GM19463 (cell line): ENCODE data around the gene UBQLN4.

Source experiments
- ATAC-seq: cut with Tn5 transposase; IDR thresholded peaks from one replicate; pipeline ENCODE4 v1.9.1; 2021; ENCODE audit warnings: mild to moderate bottlenecking, moderate library complexity; ENCODE audit not compliant: unreplicated experiment

UBQLN4 gene

DNA sequence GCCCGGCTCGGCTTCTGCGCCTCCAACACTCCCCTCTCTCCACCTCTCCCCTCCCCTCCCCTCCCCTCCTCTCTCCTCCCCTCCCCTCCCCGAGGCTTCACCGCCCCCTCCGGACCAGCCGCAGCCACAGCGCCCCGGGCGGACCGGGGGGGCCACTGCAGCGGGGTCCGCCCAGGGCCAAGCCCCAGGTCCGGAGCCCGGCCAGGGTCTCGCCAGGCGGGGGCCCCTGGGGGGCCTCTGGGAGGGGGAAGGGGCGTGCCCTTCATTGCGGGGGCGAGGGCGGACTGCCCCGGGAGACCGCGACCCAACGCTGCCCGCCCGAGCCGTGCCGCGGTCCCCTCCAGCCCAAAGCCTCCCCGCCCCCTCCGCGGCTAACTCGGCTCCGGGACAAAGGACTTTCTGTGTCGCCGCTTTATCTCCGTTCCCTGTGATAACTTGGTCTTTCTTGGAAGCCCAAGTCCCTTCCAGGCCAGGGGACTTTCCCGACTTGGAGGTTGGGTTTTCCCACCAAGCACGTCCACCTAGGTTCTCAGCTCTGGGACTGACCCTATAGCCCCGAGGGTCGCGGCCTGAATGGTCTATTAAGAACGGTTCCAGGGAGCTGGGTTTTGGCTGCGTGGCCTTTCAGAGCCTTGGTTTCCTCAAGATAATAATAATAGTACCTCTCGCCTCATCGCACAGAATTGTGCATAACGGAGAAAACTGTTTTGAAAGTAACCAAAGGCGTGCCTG is at the start of gene UBQLN4:
TSS of gene UBQLN4 (minus strand) at position 31 of the 732 bp plus-strand sequence. CDS start 97 bp downstream, outside the sequence.
- peak; percentile 46 for ATAC-seq

DNA sequence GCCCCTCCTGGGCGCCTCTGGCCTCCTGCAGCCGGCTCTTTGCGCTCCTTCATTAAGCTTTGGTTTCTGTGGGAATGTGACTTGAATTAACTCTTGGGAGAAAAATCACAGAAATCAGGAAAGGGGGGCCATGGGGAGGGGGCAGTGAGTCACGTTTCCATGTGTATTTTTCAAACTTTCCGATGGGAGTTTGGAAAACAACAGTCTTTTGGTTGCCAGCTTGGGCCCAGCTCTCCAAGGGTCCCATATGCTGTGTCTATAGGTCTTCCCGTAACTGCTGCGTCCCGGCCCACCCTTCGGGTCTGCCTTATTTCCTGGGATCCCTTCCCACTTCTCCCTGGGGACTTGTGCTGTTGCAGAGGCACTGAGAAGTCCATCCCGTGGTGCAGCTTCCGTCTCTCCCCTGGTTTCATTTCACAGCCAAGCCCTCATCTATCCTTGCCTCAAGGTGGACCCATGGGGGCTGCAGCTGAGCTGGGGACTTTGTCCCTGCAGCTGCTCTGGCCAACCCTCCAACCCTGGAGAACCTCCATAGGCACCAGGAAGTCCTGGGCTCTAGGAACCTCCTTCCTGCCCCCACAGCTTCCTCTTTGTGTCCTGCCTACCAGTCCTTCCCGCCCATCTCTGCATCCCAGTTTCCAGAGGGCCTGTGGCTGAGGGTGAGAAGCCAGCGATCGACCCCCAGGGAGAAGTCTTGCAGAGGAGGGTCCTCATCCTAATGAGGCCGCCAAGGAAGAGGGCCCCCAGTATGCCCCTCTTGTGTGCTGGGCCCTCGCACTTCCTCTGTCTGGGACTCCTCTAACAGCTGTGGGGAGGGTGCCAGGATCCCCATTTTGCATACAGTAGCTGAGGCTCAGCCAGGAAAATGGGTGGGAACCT is 49.3 kb upstream of the UBQLN4 start:
- no peak for ATAC-seq

DNA sequence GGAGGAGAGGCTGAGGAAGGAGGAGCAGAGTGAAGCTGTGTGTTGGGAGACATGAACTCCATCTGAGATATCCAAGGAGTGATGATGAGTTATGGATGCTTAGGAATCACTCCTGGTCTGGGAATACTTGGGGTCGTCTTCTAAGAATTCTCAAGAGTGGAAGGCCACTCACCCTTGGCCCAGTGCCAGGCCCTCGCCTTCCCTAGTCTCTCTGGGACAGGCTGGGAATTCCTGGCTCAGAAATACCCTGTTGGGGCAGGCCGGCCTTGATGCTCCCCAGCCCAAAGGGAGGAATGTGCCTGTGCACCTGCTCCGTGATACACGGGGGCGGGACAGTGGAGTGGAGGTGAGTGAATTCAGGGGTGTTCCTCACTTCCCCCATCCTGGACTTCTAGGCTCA is 48.3 kb upstream of the UBQLN4 start:
- ATAC-seq: no peak

DNA sequence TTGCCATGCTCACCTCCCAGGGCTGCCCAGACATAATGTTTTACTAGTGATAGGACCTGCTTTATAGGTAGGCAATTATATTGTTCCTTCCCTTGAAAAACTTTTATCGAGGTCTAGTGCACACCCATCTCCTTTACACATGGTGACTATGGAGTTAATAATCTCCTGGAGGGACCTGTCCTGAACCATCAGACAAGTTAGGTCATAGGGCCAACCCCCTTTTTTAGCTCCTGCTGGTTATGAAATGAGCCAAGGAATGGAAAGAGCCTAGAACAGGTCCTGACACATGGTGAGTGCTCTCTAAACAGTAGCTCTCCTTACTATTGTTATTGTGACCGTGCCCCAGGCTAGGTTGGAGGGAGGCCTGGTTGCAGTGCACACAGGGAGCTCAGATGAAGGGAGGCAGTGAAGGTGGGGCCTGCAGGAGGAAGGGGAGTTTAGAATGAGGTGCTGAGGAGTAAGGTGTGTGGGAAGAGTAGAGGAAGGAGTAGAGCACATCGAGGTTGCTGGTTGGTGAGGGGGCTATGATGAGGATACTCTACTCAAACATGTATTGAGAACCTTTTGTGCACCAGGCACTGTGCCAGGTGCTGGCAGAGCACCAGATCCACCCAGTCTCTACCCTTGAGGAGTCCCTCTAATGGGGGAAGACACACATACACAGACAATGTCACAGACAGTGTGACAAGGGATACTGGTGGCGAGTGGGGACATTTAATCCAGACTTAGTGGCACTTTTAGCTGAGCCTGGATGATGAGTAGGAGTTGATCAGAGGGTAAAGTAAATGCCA is 46.8 kb upstream of the UBQLN4 start:
- no peak for ATAC-seq

DNA sequence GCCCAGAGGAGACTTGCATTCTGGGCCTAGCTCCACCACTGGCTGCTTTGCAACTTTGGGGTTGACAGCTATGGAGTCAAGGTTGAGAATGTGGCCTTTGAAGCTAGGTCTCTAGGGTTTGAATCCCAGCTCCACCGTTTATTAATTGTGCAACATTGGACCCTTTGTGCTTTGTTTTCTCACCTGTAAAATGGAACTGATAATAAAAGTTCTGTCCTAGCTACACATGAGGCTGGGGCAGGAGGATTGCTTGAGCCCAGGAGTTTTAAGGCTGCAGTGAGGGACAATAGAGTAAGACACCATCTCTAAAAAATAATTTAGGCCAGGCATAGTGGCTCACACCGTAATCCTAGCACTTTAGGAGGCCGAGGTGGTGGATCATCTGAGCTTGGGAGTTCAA is 45.7 kb upstream of the UBQLN4 start:
- no peak for ATAC-seq

DNA sequence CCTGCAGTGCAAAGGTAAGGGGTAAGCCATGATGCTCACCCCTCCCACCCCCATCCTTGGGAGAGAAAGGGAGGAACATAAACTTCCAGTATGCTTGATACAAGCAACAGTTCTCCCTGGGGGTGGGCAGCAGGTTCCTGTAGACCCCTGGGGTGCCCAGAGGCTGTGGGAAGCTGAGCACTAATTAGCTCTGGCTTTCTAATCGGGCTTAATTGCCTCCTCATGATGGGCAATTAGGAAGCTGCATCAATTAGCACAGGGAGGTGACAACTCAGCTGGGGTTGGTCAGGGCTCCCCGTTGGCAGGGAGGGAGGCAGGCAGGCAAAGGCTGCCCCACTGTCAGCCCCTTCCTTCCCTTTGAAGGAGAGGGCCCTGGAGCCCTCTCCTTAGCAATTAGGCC is 45.2 kb upstream of the UBQLN4 start:
- ATAC-seq: no peak

DNA sequence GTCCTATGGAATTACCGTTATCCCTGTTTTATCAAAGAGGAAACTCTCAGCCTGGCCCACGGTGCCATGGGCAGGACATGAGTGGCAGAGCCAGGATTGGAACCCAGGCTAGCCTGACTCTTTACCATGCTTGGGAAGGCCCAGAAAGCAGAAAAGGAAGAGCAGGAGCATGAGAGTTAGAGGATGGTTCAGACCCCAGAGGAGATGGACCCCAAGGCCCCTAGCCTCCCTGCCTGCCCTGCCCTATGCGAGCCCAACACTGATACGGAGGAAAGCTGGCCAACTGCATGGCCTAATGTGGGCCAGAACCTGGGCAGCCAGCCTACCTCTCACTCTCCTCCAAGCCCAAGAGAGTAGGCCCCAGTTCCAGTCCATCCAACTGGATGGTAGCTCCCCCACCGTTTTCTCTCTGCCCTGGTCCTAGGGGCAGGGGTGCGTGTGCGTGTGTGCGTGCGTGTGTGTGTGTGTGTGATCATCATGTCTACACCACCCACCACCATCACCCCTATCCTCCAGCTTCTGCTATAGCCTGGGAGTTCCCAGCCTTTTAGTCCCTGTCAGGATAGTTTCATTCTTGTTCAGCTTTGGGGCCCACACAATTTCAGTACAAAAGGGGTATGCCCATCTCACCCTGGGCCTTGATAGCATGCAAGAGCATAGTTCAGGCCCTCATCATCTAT is 44.0 kb upstream of the UBQLN4 start:
- ATAC-seq: no peak

DNA sequence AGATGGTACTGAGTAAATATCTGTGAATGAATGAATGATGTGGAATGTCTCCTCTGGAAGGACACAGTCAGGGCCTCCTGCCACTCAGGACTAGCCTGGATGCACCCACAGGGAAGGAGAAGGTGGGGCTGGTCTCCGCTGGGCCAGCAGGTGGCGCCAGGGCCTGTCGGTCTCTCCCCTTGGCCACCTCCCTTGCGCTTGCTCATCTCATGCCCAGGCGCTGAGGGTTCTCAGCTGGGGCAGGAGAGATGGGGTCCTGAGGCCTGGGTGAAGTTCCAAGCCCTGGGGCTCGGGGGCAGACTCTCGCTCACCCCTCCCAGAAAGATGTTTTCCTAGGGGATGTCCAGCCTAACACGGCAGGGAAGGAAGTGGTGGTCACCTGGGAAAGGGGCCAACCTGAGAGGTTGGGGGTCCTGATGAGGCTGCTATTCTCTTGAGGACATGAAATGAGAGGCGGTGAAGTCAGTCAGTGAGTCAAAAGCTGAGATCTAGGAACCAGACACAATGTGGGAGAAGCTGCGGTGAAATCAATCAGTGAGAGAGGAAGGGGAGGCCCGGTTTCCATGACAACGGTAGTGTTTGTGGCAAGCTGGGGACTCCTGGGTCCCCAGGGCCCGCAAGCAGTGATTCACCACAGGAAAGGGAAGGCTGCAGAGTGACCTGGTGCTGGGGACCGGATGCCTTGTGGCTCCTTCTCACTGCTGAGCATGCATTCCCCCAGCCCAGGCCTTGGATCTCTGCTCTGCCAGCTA is 43.2 kb upstream of the UBQLN4 start:
- ATAC-seq: peak; percentile 48

DNA sequence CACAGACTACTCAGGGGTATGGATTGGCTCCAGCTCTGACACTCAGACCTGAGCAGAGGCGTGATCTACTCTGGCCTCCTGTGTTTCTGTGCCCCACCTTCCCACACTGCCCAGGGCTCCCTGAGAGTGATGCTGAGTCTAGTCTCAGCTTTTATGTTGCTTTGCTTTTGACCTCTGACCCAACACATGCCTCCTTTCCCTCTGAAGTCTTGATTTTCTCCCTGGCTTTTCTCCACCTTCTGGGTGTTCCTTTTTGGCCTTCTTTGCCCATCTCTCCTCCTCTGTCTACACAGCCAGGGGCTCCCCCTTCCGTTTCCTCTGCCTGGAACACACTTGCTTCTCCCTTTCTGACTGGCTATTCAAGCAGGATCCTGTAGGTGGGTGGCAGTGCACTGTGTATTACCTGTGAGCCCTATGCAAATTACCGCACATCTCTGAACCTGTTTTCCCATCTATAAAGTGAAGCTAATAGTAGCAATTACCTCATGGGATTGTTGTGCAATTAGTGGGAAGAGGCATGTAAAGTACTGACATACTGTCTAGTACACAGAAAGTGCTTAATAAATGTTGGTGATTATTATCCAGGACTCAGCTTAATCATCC is 42.4 kb upstream of the UBQLN4 start:
- no peak for ATAC-seq

DNA sequence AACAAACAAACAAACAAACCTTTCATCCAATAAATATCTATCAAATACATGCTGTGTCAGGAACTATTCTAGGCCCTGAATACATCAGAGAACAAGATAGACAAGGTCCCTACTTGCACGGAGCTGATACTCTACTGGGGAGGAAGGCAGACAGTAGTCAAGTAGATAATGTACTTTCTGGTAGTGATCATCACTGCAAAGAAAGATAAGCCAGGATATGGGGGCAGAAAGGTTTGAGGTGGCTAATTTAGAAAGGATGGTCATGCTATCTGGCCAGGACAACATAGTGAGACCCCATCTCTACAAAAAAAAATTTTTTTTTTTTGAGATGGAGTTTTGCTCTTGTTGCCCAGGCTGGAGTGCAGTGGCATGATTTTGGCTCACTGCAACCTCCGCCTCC is 38.0 kb upstream of the UBQLN4 start:
- ATAC-seq: no peak

DNA sequence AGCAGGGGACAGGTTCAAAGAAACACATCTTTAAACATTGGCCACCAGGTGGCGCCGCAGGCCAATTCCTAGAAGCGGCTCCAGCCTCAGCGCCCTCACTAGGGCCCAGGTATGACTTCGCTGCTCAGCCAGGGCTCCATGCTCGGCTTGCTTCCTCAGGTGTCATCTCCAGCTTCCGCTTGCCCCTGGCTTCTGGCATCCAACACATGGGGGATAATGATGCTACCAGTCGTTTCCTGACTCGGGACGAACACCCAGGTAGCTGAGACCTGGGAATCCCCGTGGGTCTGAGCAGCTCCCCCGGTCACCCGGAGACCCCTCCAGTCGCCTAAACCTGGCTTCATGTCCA is 37.2 kb upstream of the UBQLN4 start:
- no peak for ATAC-seq

DNA sequence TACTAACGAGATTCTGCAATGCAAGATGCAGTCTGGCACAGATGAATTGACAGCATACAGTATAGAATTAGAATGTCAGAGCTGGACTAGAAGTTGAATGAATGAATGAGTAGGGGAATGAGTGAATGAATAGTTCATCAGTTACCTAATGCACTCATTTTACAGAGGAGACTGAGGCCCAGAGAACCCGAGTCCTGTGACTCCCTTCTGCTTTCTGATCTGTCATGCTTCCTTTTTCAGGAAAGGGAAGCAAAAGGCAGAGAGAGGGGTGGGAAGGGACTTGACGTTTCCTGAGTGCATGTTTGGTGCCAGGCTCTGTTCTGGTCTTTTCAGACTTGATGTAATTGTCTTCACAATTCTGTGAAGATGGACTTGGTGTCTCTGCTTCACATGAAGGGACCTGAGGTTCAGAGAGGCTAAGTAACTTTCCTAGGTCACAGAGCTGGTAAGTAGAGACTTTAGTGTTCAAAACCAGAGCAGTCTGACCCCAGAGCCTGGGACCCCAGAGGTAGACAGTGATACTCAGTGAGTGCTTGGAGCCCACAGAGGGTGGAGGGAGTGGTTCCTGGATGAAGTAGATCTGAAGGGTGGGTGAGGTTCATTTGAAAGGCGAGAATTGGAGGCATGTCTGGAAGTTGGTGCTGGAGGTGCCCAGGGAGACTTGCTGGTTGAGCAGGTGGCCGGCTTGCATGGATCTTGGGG is 36.7 kb upstream of the UBQLN4 start:
- ATAC-seq: no peak

DNA sequence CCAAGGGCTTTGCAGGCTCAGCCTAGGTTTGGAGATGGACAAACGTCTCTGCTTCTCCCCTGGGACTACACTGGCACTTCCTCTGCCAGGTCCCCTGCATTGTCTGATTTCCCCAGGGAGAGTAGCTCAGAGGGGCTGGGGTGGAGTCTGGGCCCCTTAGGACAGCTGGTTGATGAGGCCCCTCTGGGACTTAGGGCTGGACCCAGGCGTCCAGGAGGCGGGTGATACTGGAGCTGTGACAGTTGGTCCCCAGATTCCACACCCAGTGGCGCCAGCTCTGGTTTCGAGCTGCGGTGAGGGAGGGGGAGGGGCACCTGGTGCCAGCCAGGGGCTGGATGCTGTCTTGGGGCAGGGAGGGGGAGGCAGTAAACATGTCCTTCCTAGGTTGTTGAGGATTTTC is 36.1 kb upstream of the UBQLN4 start:
- ATAC-seq: no peak

DNA sequence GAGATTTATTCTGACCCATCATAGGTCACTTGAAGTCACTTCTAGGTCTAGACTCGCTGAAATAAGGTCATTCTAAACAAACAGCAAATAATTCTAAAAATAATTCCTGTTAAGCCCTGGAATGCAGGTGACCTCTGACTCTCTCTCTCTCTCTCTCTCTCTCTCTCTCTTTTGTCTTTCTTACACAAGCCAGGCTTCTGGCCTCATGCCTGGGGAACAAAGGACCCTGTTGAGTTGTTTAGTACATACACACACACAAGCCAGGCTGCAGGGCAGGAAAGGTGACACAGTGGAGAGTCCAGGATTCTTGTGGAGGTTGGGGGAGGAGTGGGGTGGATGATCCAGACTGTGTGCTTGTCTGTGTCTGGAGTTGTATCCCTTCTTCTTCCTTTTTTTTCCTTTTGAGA is 32.7 kb upstream of the UBQLN4 start:
- no peak for ATAC-seq

DNA sequence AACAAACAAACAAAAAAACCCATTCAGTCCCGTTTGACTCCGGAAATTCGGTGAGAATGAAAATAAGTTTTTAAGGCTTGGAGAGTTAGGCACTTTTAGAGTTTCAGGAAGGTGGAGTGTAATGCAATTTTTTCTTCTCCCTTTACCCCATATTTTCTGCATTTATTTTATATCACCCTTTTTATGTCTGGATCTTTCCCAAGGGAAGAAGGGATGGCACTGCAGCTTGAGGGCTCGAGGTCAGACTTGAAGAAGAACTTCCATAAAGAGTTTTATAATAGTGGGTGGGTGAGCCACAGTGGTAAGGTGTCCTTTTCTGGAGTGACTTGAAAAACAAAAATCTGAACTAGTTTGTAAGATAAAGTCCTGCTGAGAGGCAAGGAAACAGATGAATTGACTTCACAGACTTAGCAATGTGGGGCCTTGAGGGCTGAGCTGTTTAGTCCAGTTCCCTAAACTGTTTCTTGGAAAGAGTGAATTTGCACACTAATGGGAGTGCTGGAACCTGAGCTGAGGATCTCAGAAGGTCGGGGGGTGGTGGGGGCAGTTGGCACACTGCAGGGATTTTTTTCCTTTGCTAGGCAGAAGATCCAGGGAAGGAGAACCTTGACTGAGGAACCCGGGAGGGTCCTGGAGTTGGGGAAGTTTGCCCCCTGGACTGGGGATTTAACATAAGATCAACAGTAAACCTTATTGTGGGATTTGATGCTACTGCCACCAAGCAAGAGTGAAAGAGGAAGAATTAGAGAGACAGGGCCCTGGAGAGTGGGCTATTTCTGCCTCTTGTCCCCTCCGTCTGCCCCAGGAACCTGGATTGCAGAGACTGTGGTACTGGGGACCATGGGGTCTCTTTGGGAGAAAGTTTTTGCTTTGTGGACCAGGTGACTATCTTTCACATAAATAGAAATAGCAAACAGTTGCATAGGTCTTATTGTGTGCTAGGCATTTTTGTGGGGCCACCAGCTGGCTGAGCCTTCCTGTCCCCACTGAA is 30.5 kb upstream of the UBQLN4 start:
- no peak for ATAC-seq

DNA sequence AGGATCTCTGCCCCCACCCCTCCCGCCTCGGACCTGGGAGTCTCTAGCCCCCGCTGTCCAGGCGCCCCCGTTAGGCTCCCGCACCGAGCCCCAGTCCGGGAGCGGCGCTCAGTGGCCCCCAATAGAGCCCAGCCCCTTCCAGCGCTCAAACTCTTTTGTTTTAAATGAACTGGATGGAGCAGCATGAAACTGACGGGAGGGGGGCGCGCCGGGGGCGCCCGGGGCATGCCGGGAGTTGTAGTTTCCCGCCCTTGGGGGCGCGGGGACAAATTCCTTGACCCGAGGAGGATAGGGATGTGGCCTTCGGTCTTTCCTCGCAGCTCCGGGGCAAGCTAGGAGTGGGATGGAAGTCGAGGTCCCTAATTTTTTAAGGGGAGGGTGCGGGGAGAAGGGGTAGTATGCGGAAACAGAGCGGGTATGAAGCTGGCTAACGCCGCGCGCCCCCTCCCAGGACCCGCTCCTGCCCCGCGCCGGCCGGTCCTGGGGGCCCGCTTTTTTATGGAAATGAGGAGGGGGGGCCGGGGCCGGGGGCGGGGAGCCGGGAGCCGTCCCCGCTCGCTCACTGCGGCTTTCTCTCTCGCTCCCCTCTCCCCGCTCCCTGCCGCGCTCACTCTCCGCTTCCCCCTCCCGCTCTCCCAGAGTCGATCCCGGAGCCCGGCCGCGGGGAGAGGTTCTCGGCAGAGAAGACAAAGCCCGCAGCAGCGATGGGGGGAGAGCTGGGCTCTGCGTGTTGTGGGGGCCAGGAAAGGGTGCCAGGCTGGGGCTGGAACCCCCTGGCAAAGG is 28.9 kb upstream of the UBQLN4 start, which contains the start of gene MEX3A:
TSS of gene MEX3A (minus strand) at position 157 of the 783 bp plus-strand sequence. CDS start 467 bp downstream, outside the sequence.
- no peak for ATAC-seq

DNA sequence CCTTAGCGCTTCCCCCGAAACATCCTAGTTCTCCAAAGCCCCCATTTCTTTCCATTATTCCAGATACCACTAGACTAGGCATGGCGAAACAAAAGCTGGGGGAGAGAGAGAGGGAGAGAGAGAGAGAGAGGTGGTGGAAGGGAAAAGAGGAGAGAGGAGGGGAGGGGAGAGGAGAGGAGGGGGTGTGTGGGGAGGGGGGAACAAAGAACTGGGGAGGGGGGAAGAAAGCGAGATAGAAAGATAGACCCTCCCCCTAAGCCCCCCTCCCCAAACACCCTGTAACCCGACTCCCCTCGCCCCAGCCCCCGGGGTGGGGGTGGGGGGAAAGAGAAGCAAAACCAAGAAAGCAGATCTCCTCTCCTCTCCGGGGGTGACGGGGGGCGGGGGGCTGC is 28.3 kb upstream of the UBQLN4 start:
- ATAC-seq: no peak
